GM18526 (cell line): Measurements from ENCODE around the gene RABEP1.

ENCODE experiments used
- POLR2A ChIP-seq: IDR thresholded peaks from 3 replicates; pipeline ENCODE4 v1.6.1; 2011; ENCODE audit not compliant: insufficient read length; ENCODE audit errors: extremely low read depth

Gene RABEP1

GRCh38 chr17:5424909-5425308, 142.8 kb downstream of the RABEP1 start:
- no peak for TF ChIP-seq POLR2A

GRCh38 chr17:5425826-5426225, 143.7 kb downstream of the RABEP1 start:
- no peak for TF ChIP-seq POLR2A

DNA sequence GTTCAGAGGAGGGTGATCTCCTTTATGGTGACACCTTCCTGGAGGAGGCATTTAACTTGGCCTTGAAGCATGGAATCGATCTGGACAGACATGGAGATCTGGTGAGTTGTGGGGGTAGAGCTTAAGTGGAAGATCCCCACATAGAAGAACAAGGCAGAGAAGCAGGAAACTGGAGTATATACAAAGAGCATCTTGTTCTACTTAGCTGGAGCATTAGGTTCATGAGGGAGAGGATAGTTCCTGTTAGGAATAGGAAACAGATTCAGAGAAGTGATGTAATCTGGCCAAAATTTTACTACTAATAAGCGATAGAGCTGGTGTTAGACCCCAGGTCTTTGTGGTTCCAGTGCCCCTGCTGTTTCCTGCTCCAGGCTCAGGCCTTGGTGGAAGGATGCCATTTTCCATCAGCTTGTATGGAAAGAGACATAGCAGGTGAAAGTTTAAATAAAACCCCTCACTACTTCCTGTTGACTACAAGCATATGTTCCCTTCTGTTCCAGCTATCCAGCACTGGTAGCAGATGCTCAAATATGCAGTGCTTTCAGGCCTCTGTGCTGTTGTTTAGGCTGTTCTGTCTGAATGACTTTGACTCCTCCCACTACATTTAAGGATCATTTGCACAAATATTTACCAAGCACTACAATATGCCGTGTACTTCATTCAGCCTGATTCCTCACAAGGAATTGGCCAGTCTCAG, 147.3 kb downstream of the RABEP1 start:
- TF ChIP-seq POLR2A, result no peak

GRCh38 chr17:5430413-5430999, 148.4 kb downstream of the RABEP1 start:
- TF ChIP-seq POLR2A, result no peak

DNA sequence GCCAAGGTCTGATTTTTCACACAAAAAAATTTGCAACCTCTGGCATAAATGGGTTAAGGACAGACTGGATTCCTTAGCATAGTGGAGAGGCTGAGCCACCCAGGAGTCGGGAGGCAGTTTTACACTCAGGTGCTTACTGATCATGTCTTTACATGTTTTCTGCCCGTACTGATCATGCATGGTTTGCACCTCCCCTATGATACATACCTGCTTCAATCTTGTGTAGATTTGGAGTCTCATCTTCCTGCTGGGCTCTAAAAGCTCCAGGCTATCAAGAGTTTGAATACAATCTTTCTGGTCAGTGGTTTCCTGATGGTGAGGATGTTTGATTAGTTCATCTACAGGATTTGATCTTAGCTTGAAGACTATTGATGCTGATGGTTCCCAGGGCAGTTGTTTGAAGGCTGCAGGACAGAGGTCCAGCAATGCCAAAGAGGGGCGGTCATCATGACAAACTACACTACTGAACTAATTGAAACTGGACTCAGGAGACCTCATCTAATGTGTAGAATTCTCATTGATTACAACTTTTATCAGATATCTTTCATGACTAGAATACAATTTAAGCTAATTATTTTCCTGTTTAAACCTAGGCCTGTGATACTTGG, 150.0 kb downstream of the RABEP1 start:
- no peak for TF ChIP-seq POLR2A

DNA sequence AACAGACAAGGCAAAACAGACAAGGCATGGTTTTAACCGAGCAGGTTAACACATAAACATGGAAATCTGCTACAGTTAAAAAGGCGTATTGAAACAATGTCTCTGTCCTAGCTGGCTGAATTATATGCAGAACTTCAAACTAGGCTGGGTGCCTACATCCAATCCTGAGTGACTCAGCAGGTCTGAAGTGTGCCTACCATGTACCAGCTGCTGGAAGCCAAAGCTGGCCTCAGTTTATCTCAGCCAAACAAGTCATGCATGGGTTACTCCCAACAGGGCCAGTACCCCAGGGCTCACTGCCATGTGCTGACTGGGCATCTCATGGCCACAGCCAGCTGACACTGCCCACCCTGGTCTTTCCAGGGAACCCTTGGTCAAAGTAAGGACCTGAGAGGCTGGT, 152.9 kb downstream of the RABEP1 start:
- no peak for TF ChIP-seq POLR2A
